HG03025 (cell line): ENCODE measurements around the gene ARRB2.
"Not testable (repeated sequence)": the region's sequence is repeated elsewhere in the genome, so short reads cannot be mapped to it uniquely, and the experiment has no call there.

Experiments used
- ATAC-seq: cut with Tn5 transposase; IDR thresholded peaks from one replicate; pipeline ENCODE4 v1.9.1; 2021; ENCODE audit warnings: mild to moderate bottlenecking, moderate library complexity; ENCODE audit not compliant: unreplicated experiment, low FRiP score

ARRB2 gene

DNA sequence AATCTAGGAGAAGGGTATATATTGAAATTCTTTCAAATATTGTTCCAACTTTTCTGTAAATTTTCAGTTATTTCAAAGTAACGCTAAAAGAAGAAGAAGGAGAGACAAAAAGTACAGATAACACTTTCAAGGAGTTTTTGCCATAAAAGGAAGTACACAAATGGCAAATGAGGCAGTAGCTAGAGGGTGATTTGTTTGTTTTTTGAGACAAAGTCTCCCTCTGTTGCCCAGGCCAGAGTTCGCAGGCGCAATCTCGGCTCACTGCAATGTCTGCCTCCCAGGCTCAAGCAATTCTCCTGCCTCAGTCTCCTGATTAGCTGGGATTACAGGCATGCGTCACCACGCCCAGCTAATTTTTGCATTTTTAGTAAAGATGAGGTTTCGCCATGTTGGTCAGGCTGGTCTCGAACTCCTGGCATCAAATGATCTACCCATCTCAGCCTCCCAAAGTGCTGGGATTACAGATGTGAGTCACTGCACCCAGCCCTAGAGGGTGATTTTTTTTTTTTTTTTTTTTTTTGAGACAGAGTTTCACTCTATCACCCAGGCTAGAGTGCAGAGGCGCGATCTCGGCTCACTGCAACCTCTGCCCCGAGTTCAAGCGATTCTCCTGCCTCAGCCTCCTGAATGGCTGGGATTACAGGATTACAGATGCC lies 10.9 kb upstream of the ARRB2 start:
- ATAC-seq, result not testable (repeated sequence)

DNA sequence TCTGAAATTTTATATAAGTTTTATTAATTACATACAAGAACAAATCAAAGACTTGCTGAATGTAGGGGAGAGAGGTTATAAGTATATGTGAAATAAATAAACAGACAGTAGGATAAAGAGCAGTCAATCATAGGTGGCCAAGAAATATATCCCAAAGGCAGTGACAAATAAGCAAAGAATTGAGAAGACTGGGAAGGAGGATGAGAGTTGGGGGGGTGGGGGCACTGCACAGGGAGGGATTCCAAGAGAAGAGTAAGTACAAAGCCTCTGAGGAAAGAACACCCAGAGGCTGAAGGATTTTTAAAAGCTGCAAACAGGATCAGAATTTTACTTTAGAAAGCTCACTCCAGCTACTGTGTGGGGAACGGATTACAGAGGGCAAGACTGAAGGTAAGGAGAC lies 9.3 kb upstream of the ARRB2 start:
- ATAC-seq, result no peak

DNA sequence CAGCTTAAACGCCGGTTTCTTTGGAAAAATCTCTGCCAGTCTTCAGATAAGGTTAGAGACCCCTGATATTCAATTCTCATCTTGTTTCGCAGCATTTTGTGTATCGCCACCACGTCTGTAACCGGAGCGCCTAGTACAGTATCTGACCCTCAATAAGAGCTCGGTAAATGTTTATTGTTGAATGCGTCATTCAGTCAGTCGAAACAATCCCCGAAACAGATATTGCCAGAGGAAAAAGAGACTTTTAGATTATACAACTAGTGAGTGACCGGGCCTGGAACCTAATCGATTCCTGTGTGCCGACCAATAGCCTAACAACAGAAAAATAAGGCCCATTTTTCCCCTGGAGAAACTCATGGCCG lies 7.1 kb upstream of the ARRB2 start:
- no peak for ATAC-seq

DNA sequence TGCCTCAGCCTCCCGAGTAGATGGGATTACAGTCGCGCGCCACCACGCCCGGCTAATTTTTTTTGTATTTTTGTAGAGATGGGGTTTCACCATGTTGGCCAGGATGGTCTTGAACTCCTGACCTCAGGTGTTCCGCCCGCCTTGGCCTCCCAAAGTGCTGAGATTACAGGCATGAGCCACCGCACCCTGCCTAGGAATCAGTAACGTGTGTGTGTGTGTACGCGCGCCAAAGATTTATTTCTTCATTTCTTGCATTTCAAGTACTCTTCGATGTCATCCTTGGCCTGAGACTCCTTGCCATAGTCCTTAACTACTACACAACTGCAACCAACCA lies 5.9 kb upstream of the ARRB2 start:
- not testable (repeated sequence) for ATAC-seq

DNA sequence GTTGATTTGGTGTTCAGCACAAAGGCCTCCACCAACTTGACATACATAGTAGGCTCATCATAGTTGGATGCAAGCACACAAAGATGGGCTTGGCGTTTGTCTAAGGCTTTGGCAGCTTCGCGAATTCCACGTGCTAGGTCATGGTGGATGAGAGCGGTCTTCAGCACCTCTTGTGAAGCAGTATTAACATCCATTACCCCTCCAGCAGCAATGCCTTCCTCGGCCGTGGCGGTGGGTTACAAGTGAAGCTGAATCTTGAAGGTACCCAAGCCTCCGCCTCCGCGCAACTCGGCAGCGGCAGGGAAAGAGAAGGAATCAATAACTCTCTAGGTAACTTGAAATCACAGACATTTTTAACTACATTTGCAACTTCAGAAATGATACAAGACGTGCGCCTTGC lies 5.4 kb upstream of the ARRB2 start:
- ATAC-seq, result no peak

DNA sequence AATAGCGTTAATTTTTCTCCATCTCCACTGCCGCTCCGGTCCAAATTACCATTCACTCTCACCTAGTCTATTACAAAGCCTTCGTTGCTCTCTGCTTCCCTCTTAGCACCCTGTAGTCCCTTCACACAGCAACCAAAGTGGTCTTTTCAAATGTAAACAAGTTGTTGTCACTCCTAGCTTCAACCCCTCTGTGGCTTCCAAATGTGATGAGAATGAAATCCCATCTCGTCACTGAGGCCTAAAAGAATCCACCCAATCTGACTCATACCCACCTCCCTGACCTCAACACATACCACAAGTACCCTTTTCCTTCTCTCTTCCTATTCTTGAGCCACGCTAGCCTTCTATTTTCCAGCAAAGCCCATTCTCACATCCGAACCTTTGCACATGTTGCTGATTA lies 4.3 kb upstream of the ARRB2 start:
- ATAC-seq, result no peak

DNA sequence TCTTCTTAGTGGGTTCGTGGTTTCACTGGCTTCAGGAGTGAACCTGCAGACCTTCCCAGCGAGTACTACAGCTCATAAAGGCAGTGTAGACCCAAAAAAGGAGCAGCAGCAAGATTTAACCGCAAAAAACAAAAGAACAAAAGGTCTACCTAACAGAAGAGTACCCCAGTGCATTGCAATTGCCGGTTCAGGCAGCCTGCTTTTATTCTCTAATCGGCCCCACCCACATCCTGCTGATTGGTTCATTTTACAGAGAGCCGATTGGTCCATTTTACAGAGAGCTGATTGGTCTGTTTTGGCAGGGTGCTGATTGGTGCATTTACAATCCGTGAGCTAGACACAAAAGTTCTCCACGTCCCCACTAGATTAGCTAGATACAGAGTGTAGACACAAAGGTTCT lies 2.0 kb upstream of the ARRB2 start:
- ATAC-seq, result no peak

DNA sequence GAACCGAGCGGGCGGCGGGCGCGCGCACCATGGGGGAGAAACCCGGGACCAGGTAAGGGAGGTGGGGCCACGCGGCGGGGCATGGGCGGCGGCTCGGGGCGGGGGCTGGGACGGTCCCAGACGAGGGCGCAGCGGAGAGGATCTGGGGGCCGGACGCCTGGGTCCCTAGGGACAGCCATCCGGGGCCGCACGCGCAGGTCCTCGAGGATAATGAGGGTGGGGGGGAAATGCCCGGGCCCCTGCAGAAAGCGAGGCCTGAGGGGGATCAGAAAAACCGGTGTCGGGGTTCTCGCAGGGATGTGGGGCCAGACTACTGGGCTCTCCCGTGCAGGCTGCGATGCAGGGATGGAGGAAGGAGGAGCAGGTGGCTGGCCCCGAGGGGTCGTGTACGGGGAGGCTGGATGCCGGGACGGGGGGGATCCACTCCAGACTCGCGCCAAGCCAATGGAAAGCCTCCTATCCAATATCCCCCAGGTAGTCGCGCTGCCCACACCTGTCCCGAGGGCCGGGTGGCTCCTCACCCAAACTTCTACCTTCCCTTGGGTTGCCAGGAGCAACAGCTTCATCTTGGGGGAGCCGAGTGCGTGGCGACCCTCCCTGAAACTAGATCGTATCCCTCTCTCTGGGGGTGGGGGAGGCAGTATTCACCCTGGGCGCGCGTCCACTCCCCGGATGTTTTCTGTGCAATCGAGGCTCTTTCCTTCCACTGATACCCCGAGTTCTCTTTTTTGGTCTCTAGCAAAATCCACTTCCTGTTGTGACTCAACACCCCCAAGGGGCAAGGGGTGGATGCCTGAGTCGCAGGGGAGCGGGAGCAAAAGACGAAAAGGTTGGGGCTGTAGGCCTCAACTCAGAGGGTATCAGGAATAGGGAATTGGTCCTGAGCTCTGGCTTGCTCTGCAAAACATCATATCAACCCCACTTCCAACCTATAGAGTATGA lies 532 bp downstream of the ARRB2 start:
- ATAC-seq, result no peak

DNA sequence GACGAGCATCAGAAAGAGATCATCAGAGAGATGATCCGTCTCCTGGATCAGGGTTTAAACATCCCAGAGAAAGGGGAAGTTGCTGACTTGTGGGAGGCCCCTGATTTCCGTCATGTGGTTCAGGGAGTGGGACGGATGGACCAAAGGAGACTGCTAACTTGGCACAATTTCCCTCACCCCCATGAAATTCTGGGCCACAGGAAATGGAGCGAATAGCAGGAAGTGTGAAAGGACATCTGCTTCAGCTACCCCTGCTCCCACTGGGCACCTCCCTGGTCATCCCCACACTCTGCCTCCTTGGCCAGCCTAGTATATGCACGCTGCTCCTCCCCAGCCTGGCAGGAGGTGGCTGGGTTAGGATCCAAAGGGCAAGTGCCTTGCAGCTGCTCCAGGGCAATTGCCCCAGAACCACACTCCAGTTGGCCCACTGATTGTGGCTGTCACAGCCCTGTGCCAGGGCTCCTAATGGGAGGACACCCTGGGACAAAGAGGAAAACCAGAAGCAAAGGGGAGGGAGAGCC lies 1.3 kb downstream of the ARRB2 start:
- no peak for ATAC-seq

DNA sequence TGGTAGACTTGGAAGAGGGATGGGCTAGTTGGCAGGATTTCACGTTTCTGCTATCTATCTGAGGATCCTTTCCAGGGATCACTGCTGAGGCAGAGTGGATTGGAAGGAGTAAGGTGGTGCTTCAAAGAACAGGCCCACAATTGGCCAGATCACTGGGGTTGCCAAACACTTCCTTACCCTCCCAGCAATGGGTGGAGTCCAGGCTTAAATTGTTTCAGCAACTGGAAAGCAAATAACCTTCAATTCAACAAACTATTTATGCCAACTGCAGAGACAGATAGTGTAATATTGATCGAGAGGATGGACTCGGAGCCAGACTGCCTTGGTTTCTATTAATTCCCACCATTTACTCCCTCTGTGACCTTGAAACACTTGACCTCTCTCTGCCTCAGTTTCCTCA lies 2.1 kb downstream of the ARRB2 start:
- no peak for ATAC-seq

DNA sequence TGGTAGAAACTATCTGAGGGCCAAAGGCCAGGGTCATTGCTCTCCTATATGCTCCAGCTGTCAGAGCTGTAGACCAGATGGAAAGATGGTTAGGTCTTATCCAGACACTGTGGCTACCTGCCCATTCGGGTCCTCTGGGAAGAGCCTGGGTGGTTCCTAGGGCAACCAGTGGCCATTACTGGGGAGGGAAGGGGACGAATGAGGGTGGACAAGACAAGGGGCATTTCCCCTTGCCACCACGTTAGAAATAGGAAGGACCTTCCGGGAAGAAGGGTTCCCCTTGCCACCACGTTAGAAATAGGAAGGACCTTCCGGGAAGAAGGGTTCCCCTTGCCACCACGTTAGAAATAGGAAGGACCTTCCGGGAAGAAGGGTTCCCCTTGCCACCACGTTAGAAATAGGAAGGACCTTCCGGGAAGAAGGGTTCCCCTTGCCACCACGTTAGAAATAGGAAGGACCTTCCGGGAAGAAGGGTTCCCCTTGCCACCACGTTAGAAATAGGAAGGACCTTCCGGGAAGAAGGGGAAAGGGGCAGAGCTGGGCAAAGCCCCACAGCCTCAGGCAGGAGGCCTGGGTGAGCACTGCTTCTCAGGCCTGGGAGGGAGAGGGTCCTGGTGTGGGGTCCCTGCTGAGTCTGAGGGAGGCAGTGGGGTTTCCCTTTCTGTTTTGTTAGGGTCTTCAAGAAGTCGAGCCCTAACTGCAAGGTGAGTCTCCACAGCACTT lies 4.1 kb downstream of the ARRB2 start:
- ATAC-seq, result not testable (repeated sequence)

DNA sequence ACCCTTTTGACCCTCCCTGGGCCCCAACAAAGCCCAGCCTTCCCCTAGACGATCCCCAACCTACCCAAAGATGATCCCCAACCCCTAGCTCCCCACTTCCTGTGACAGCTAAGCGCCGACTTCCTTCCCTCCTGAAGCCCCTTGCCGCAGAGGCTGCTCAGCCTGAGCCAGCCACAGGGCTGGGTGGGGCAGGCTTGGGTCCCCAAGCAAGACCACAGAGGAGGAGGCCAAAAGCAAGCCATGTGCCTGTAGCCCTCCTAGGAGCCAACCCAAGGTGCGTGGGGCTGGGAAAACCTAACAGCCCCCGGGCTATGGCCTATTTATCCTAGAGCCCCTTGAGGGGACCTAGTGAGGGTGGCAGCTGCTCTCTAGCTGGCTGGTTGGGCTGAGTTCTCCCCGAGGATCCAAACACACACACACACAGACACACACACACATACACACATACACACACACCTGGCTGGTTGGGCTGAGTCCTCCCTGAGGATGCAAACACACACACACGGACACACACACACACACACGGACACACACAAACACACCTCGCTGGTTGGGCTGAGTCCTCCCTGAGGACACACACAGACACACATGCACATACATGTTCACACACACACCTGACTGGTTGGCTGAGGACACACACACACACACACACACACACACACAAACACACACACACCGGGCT lies 4.8 kb downstream of the ARRB2 start:
- no peak for ATAC-seq

DNA sequence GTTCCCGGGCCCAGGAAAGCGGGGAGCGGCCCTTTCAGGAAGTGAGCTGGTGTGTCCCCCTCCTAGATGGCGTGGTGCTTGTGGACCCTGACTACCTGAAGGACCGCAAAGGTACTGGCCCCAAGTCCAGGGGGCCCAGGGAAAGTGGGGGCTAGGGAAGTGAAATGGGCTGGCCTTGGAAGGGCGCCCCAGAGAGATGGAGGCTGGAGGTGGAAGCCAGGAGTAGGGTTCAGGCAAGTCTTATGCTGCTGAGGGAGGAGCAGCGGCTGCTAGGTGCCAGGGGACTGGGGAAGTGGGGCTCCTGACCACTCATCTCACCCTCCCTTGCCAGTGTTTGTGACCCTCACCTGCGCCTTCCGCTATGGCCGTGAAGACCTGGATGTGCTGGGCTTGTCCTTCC lies 5.6 kb downstream of the ARRB2 start:
- no peak for ATAC-seq

DNA sequence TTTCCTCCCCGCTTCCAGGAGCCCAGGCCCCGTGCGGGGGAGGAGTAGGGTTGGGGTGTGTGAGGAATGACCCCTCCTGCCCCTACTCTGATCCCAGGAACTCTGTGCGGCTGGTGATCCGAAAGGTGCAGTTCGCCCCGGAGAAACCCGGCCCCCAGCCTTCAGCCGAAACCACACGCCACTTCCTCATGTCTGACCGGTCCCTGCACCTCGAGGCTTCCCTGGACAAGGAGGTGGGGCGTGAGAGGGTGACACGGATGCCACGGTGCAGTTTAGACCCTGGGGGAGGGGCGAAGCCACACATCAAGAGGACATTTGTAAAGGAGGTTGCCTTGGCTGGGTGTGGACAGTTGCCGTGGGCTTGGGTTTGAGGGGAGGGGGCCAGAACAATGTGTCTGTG lies 7.4 kb downstream of the ARRB2 start:
- no peak for ATAC-seq

DNA sequence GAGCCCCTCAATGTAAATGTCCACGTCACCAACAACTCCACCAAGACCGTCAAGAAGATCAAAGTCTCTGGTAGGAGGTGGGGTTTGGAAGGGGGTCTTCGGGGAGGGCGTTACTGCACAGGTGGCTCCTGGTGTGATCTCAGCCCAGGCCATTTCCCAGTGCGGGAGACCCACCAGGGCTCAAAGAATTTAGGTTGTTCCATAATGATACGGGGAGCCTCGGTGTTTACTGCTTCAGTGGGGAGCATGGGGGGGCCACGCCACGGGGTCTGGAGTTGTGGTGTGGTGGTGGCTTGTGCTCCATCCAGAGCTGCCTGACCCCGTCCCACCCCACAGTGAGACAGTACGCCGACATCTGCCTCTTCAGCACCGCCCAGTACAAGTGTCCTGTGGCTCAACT lies 7.8 kb downstream of the ARRB2 start:
- ATAC-seq, result no peak

DNA sequence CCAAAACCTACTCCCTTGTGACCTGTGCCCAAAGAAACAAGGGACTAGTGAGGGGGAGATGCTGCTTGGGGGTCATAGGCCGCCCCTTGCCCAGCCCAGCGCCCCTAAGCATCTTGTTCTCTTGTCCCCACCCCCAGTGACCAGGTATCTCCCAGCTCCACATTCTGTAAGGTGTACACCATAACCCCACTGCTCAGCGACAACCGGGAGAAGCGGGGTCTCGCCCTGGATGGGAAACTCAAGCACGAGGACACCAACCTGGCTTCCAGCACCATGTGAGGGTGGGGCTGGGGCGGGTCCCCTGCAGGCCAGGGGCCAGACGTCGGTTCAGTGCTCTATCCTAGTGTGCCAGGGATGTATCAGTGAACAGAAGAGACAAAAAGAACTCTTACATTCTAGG lies 8.7 kb downstream of the ARRB2 start:
- ATAC-seq, result no peak

DNA sequence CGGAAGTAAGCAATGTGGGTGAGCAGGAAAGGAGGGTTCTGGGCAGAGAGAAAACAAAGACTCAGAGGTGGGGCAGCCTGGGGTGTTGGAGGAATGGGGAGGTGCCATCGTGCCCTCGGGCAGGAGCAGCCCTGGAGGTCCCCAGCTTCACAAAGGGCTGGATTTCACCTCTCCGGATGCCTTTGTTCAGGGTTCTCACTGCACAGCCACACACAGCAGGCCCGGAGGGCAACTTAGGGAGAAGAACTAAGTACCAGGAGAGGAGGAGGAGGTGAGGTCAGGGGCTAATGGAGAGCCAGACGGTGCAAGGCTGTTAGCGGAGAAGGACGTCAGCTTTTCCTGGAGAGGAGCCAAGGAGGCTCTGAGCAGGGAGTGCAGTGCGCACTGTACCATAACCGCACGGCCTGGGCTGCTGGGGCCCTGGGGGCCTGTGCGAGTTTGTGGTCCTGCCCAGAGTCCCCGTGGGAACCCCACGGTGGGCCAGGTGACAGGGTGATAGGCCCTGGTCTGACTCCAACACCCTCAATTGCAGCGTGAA lies 9.3 kb downstream of the ARRB2 start:
- no peak for ATAC-seq

DNA sequence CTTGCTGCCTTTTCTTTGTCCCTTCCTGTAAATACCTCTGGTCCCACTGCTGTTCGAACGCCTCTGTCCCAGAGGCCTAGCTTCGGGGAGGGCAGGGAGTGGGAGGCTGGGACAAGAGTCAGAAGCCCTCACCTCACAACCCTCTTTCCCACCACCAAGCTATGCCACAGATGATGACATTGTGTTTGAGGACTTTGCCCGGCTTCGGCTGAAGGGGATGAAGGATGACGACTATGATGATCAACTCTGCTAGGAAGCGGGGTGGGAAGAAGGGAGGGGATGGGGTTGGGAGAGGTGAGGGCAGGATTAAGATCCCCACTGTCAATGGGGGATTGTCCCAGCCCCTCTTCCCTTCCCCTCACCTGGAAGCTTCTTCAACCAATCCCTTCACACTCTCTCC lies 10.4 kb downstream of the ARRB2 start:
- ATAC-seq, result no peak

DNA sequence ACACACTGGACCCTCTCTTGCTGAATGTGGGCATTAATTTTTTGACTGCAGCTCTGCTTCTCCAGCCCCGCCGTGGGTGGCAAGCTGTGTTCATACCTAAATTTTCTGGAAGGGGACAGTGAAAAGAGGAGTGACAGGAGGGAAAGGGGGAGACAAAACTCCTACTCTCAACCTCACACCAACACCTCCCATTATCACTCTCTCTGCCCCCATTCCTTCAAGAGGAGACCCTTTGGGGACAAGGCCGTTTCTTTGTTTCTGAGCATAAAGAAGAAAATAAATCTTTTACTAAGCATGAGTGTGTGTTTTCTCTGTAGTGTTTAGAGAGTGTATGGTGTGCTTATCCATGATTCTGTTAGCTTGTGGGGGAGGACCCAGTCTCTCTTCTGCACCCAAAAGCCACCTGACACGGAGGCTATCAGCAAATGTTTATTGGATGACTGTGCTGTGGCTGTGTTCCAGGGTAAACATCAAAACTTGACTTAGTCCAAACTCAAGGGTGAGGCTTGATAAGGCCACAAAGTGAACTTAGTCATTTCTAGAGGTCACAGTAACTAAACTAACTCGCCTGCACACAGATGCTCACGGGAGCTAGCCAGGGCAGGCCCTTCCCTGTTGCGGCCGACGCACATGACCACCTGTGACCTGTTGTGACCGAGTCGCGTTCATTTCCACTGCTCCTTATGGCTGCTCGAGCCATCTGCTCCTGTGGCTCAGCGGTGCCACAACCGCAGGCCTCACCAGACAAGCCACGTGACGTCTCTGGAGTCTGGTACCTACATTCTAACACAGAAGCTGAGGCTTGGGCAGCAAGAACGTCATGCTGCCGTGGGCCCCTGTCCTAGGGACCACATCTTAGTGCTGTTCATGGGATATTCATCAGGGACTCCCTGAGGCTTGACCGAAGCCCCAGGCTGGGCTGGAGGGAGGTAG lies 11.0 kb downstream of the ARRB2 start:
- ATAC-seq, result no peak
